ENCODE data around the gene PAIP2. TPM values are rescaled to one million over a fixed set of nuclear protein-coding genes. Genes with fewer than 3 reads are reported as not detected.

The PAIP2 gene
- total and polyA plus RNA-seq, 3 donors from 2014 or later: 142 to 297 (median 150) TPM

GRCh38 chr5:139371482-139372435, 30.1 kb downstream of the PAIP2 start:
- Histone ChIP-seq H3K4me3 (no peak overlapping the region), H3K36me3 (ENCODE audit: low read depth, missing control alignments) (no peaks in the 10 kb centered on the region), H3K27me3 (no peaks in the 10 kb centered on the region), H3K4me1 (no peaks in the 10 kb centered on the region), H3K9me3 (no peaks in the 10 kb centered on the region), H3K27ac (no peak overlapping the region)
- TF ChIP-seq CTCF (IDR thresholded peaks at IDR 0.05) (no peak), POLR2A (IDR thresholded peaks at IDR 0.05) (no peak)
- peak; percentile 44 for DNase-seq
- WGBS, 2 donors: 69 to 73% methylated on average over 7 of the region's 7 CpGs
- intact Hi-C loops (cut with DNase I; ENCODE audit: low total_unique reads): no loop called here

- H3K4me3 ChIP-seq: no peak overlapping the region
- 90 to 94% methylated on average over 2 of the region's 2 CpGs for WGBS, 2 donors
- H3K27ac ChIP-seq: no peak overlapping the region
- intact Hi-C loops (cut with DNase I; ENCODE audit: low total_unique reads): no loop called here
- H3K4me1 ChIP-seq: no peaks in the 10 kb centered on the region
- no peak for TF ChIP-seq CTCF (IDR thresholded peaks at IDR 0.05)
- no peak for TF ChIP-seq POLR2A (IDR thresholded peaks at IDR 0.05)
- H3K27me3 ChIP-seq: no peaks in the 10 kb centered on the region
- no peaks in the 10 kb centered on the region for H3K9me3 ChIP-seq
- H3K36me3 ChIP-seq (ENCODE audit: low read depth, missing control alignments): no peaks in the 10 kb centered on the region
- DNase-seq: no peak
Observed at GRCh38 chr5:139374909-139375308, 33.3 kb downstream of the PAIP2 start.

DNA sequence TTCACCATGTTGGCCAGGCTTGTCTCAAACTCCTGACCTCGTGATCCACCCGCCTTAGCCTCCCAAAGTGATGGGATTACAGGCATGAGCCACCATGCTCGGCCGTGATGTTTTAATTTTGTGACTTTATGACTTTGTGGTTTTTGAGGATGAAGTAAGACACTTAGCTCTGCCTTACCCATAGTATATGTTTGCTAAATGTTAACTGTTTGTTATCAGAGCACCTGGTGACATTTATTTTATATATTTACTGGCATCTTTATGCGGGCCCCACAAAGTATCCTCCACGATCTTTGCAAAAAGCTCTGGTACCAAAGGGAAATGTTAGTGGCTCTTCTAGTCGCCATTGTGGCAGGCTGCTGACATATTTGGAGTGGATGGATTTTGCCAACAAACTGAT, 34.7 kb downstream of the PAIP2 start:
- Histone ChIP-seq H3K4me3 (no peak overlapping the region), H3K27me3 (no peaks in the 10 kb centered on the region), H3K4me1 (no peaks in the 10 kb centered on the region), H3K36me3 (ENCODE audit: low read depth, missing control alignments) (no peaks in the 10 kb centered on the region), H3K9me3 (no peaks in the 10 kb centered on the region), H3K27ac (no peak overlapping the region)
- 96 to 97% methylated on average over 7 of the region's 7 CpGs for WGBS, 2 donors
- DNase-seq: no peak
- TF ChIP-seq CTCF (IDR thresholded peaks at IDR 0.05): no peak
- intact Hi-C loops (cut with DNase I; ENCODE audit: low total_unique reads): no loop called here

DNA sequence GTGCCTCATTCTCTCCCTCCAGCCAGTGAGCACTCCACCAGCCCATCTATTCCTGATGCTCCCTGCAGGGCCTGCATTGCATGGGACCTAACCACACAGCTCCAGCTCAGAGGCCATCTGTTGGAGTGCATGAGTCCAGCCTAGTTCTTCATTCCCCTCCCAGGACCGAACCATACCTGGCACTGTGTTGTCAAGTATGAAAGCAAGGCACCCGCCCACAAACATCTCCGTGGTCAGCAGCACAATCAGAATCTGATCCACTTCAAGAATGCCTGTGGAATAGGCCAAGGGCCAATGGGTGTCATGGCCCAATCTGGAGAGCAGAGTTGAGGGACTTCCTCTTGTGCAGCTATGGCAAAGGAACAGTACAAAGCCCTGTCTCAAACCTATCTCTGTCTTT, 35.6 kb downstream of the PAIP2 start:
- H3K4me3 ChIP-seq: no peak overlapping the region
- no peaks in the 10 kb centered on the region for H3K36me3 ChIP-seq (ENCODE audit: low read depth, missing control alignments)
- 89 to 93% methylated on average over 2 to 3 of the region's 3 CpGs for WGBS, 2 donors
- H3K27ac ChIP-seq: no peak overlapping the region
- H3K9me3 ChIP-seq: no peaks in the 10 kb centered on the region
- TF ChIP-seq CTCF (IDR thresholded peaks at IDR 0.05) (no peak), POLR2A (IDR thresholded peaks at IDR 0.05) (no peak)
- H3K4me1 ChIP-seq: no peaks in the 10 kb centered on the region
- no peak for DNase-seq
- H3K27me3 ChIP-seq: no peaks in the 10 kb centered on the region
- intact Hi-C loops (cut with DNase I; ENCODE audit: low total_unique reads): no loop called here

Data from testis (tissue), 3 donors.